K562 (cell line): Measurements from ENCODE around the gene ATP9B. TPM values are rescaled to one million over a fixed set of nuclear protein-coding genes. Genes with fewer than 3 reads are reported as not detected.

ENCODE experiments used
- SETDB1 ChIP-seq: IDR thresholded peaks from one replicate; pipeline ENCODE4 v1.6.1; 2012; ENCODE audit warnings: low read length, control low read depth, inconsistent platforms
- ZNF592 ChIP-seq: fragments of 450-650 bp; IDR thresholded peaks from 2 replicates; pipeline ENCODE4 v1.6.1; 2017; ENCODE audit warnings: antibody characterized with exemption, mild to moderate bottlenecking
- ZNF785 ChIP-seq: fragments of 250-450 bp; sonication (Bioruptor Pico); IDR thresholded peaks from 2 replicates; pipeline ENCODE4 v1.4.0; 2020; ENCODE audit warnings: mild to moderate bottlenecking
- polyA plus RNA-seq, 8 experiments: library from polyadenylated mRNA; depleted of rRNA in 4 of 8; stranded (reverse) in 5 of 8; unstranded in 3 of 8; fragments of >200 nt; fragmentation: Nextera tagmentation in 2 of 8; fragmentation: Illumina TruSeq in 1 of 8; extraction: Ambion mirVana in 2 of 8; extraction: Trizol in 1 of 8; gene quantifications; 2 replicates each; pipeline versions ENCODE4 v1.2.1 to v1.2.3, GENCODE V29; 2011 to 2014; ENCODE audit warnings: inconsistent platforms in 1 of 8, missing spikeins in 1 of 8
- total RNA-seq, 7 experiments: library from RNA; depleted of rRNA in 6 of 7; stranded (reverse); fragments of >200 nt in 6 of 7; fragmentation: Illumina TruSeq in 2 of 7; extraction: Trizol in 2 of 7; gene quantifications; 2 replicates each; pipeline versions ENCODE4 v1.2.1 to v1.2.3, GENCODE V29; 2011 to 2021; ENCODE audit warnings: low replicate concordance in 1 of 7
- TF ChIP-seq, protein P1 (sequence below): fragments of 250-450 bp; sonication (Bioruptor Pico); IDR thresholded peaks from 2 replicates; pipeline ENCODE4 v1.4.0; 2020; ENCODE audit warnings: mild to moderate bottlenecking
- TF ChIP-seq, protein P2 (sequence below): fragments of 250-450 bp; sonication (Bioruptor Pico); IDR thresholded peaks from 2 replicates; pipeline ENCODE4 v1.5.0; 2022; ENCODE audit warnings: mild to moderate bottlenecking
- TF ChIP-seq, protein P3 (sequence below): fragments of 200-800 bp; sonication (Bioruptor generic); IDR thresholded peaks from 2 replicates; pipeline ENCODE4 v1.6.1; 2017; ENCODE audit warnings: missing genetic modification characterization, missing compliant biosample characterization

Gene ATP9B
- total and polyA plus RNA-seq, 9 of the 15 experiments (the other 6 are each of a cell fraction or from before 2014, with no cell fraction given), result 0.66 to 13.2 (median 7.9) TPM

DNA sequence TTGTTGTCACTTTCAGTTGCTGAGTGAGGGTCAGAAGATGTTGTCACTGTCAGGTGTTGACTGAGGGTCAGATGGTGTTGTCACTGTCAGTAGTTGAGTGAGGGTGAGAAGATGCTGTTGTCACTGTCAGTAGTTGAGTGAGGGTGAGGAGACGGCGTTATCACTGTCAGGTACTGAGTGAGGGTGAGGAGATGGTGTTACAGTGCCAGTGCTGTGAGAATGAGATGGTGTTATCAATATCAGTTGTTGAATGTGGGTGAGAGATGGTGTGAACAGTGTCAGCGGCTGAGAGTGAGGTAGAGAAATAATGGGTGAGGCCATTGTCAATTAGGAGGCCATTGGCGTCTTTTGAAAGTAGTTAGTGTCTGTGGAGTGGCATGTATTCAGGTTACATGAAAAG lies 1.6 kb upstream of the ATP9B start (continued):
- TF ChIP-seq, protein P1, sequence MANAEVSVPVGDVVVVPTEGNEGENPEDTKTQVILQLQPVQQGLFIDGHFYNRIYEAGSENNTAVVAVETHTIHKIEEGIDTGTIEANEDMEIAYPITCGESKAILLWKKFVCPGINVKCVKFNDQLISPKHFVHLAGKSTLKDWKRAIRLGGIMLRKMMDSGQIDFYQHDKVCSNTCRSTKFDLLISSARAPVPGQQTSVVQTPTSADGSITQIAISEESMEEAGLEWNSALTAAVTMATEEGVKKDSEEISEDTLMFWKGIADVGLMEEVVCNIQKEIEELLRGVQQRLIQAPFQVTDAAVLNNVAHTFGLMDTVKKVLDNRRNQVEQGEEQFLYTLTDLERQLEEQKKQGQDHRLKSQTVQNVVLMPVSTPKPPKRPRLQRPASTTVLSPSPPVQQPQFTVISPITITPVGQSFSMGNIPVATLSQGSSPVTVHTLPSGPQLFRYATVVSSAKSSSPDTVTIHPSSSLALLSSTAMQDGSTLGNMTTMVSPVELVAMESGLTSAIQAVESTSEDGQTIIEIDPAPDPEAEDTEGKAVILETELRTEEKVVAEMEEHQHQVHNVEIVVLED (CRISPR knock-in tag), result no peak
- TF ChIP-seq SETDB1 (no peak), ZNF592 (no peak), ZNF785 (no peak)
- TF ChIP-seq, protein P2, sequence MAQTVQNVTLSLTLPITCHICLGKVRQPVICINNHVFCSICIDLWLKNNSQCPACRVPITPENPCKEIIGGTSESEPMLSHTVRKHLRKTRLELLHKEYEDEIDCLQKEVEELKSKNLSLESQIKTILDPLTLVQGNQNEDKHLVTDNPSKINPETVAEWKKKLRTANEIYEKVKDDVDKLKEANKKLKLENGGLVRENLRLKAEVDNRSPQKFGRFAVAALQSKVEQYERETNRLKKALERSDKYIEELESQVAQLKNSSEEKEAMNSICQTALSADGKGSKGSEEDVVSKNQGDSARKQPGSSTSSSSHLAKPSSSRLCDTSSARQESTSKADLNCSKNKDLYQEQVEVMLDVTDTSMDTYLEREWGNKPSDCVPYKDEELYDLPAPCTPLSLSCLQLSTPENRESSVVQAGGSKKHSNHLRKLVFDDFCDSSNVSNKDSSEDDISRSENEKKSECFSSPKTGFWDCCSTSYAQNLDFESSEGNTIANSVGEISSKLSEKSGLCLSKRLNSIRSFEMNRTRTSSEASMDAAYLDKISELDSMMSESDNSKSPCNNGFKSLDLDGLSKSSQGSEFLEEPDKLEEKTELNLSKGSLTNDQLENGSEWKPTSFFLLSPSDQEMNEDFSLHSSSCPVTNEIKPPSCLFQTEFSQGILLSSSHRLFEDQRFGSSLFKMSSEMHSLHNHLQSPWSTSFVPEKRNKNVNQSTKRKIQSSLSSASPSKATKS (CRISPR knock-in tag), result no peak
- TF ChIP-seq, protein P3, sequence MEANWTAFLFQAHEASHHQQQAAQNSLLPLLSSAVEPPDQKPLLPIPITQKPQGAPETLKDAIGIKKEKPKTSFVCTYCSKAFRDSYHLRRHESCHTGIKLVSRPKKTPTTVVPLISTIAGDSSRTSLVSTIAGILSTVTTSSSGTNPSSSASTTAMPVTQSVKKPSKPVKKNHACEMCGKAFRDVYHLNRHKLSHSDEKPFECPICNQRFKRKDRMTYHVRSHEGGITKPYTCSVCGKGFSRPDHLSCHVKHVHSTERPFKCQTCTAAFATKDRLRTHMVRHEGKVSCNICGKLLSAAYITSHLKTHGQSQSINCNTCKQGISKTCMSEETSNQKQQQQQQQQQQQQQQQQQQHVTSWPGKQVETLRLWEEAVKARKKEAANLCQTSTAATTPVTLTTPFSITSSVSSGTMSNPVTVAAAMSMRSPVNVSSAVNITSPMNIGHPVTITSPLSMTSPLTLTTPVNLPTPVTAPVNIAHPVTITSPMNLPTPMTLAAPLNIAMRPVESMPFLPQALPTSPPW (CRISPR knock-in tag), result no peak
